Small intestine (tissue), 7 donors: Measurements from ENCODE around the gene ELAVL2. TPM values are rescaled to one million over a fixed set of nuclear protein-coding genes. Genes with fewer than 3 reads are reported as not detected.

ENCODE experiments used
- DNase-seq, 2 donors: peaks; one replicate each; pipeline versions ENCODE4 v3.0.0 to v3.0.0-alpha.2; 2013
- FAIRE-seq: peaks from 2 replicates; lab custom pipeline; 2012; peaks lifted over from hg19 to GRCh38; lab: Jason Lieb, UNC
- H3K27ac ChIP-seq, 3 donors: one replicate each; pipeline ENCODE4 v1.5.1; 2013; ENCODE audit warnings: low read length in 2 of 3, mild to moderate bottlenecking in 2 of 3, control low read depth in 1 of 3, inconsistent platforms in 1 of 3, low read depth in 1 of 3, moderate library complexity in 1 of 3
- H3K27me3 ChIP-seq, 3 donors: one replicate each; pipeline ENCODE4 v1.6.1; 2013; ENCODE audit warnings: low read length in 3 of 3, inconsistent platforms in 1 of 3; ENCODE audit not compliant: control insufficient read depth in 3 of 3, insufficient read depth in 3 of 3
- H3K36me3 ChIP-seq, 3 donors: one replicate each; pipeline ENCODE4 v1.6.1; 2013; ENCODE audit warnings: low read length in 3 of 3, inconsistent platforms in 1 of 3, low read depth in 1 of 3, mild to moderate bottlenecking in 1 of 3, moderate library complexity in 1 of 3; ENCODE audit not compliant: control insufficient read depth in 3 of 3, insufficient read depth in 2 of 3
- H3K4me1 ChIP-seq, 3 donors: one replicate each; pipeline ENCODE4 v1.6.1; 2013; ENCODE audit warnings: low read length in 2 of 3, inconsistent platforms in 1 of 3, low read depth in 1 of 3, mild to moderate bottlenecking in 1 of 3, moderate library complexity in 1 of 3; ENCODE audit not compliant: control insufficient read depth in 3 of 3, insufficient read depth in 2 of 3
- H3K4me3 ChIP-seq, 3 donors: one replicate each; pipeline ENCODE4 v1.5.1; 2013; ENCODE audit warnings: low read length in 3 of 3, control low read depth in 1 of 3, inconsistent platforms in 1 of 3, low read depth in 1 of 3, mild to moderate bottlenecking in 1 of 3, moderate library complexity in 1 of 3
- H3K9me3 ChIP-seq, 2 donors: one replicate each; pipeline ENCODE4 v1.6.1; 2013; ENCODE audit warnings: low read depth in 1 of 2, low read length in 1 of 2; ENCODE audit not compliant: control insufficient read depth in 2 of 2, insufficient read depth in 1 of 2
- whole genome bisulfite sequencing, 3 donors: extraction: QIAGEN DNeasy Blood & Tissue Kit; methylation state at CpG; one replicate each; pipeline ENCODE4 v1.1.7; 2013; 5-methylcytosine and 5-hydroxymethylcytosine counted together
- polyA plus RNA-seq, 4 donors: library from polyadenylated mRNA; stranded (reverse) in 3 of 4; unstranded in 1 of 4; fragments of 200-250 nt in 3 of 4; fragments of 120-200 nt in 1 of 4; gene quantifications; one replicate each; pipeline versions ENCODE4 v1.2.1 to v1.2.3, GENCODE V29; 2013
- donor health status: healthy with polysubstance abuse.
- donor health status: control.
- donor health status: control.
- donor health status: Bipolar disorder and iron deficiency.
- donor health status: healthy.

Gene ELAVL2
- polyA plus RNA-seq, 4 donors = 0.27 to 0.30 TPM; not detected in 2

- no peak overlapping the region for H3K27ac ChIP-seq
- H3K27me3 ChIP-seq = no peaks in the 10 kb centered on the region
- no peaks in the 10 kb centered on the region for H3K9me3 ChIP-seq
- no peaks in the 10 kb centered on the region for H3K36me3 ChIP-seq
- DNase-seq (no peak), FAIRE-seq (no peak)
- H3K4me1 ChIP-seq = no peaks in the 10 kb centered on the region
- WGBS, 3 donors = 66 to 77% (median 68%) methylated on average over 3 of the region's 3 CpGs
- no peak overlapping the region for H3K4me3 ChIP-seq
Measured at GRCh38 chr9:23665051-23665450, 161.0 kb downstream of the ELAVL2 start.

DNA sequence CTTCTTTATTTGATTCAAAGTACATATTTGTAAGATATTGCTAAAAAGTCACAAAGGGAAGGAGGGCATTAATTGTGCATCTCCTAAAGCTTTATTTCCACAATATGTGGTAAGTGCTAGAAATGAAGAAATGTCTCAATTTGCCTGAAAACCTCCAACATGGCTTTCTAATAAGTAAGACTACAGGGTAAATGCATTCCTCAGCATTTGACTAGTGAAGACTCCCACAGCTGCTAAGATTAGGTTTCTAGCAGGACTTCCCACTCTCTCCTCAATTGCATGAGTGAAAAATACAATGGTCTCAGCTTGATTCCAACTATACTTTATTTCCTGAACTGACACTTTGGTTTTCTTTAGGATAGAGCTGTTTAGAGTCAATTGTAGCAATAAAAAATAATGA is 162.1 kb downstream of the ELAVL2 start:
- no peaks in the 10 kb centered on the region for H3K9me3 ChIP-seq
- no peaks in the 10 kb centered on the region for H3K36me3 ChIP-seq
- no peaks in the 10 kb centered on the region for H3K27me3 ChIP-seq
- H3K4me1 ChIP-seq = no peaks in the 10 kb centered on the region
- FAIRE-seq = no peak
- no peak for DNase-seq
- H3K4me3 ChIP-seq = no peak overlapping the region
- no peak overlapping the region for H3K27ac ChIP-seq

GRCh38 chr9:23663536-23663935 is 162.5 kb downstream of the ELAVL2 start:
- no peaks in the 10 kb centered on the region for H3K4me1 ChIP-seq
- no peak overlapping the region for H3K4me3 ChIP-seq
- H3K27me3 ChIP-seq = no peaks in the 10 kb centered on the region
- no peaks in the 10 kb centered on the region for H3K36me3 ChIP-seq
- DNase-seq = no peak
- no peak for FAIRE-seq
- no peaks in the 10 kb centered on the region for H3K9me3 ChIP-seq
- H3K27ac ChIP-seq = no peak overlapping the region
- WGBS, 3 donors = 80 to 88% (median 83%) methylated on average over 6 of the region's 6 CpGs

DNA sequence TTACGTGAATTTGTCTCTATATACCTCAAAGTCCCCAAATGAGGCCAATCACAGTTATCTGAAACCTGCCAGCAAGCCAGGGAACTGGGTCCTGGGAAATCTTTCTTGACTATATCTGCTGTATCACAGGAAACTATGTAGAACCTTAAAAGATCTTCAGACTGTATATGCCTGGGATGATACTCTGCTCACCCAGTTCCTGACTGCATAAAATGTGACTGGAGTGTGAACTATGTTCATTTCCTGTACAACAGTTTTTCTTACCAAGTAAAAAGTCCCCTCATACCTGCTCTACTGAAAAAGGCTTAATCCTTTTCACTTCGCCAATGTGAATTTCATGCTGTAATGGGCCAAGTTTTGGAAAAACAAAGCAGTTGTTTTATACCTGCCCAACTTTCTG is 162.9 kb downstream of the ELAVL2 start:
- no peak overlapping the region for H3K27ac ChIP-seq
- no peak for FAIRE-seq
- 77 to 87% (median 84%) methylated on average over 2 of the region's 2 CpGs for WGBS, 3 donors

GRCh38 chr9:23662320-23662719 is 163.7 kb downstream of the ELAVL2 start:
- WGBS, 3 donors = 87 to 92% (median 90%) methylated on average over 2 of the region's 2 CpGs
- no peak overlapping the region for H3K4me3 ChIP-seq
- no peaks in the 10 kb centered on the region for H3K9me3 ChIP-seq
- DNase-seq (no peak), FAIRE-seq (no peak)
- no peaks in the 10 kb centered on the region for H3K27me3 ChIP-seq
- no peaks in the 10 kb centered on the region for H3K4me1 ChIP-seq
- no peaks in the 10 kb centered on the region for H3K36me3 ChIP-seq
- H3K27ac ChIP-seq = no peak overlapping the region

More for the DNA sequence above, 162.9 kb downstream of the ELAVL2 start:
- no peak for DNase-seq
- no peaks in the 10 kb centered on the region for H3K27me3 ChIP-seq
- no peak overlapping the region for H3K4me3 ChIP-seq
- H3K9me3 ChIP-seq = no peaks in the 10 kb centered on the region
- H3K4me1 ChIP-seq = no peaks in the 10 kb centered on the region
- no peaks in the 10 kb centered on the region for H3K36me3 ChIP-seq

- no peaks in the 10 kb centered on the region for H3K36me3 ChIP-seq
- no peaks in the 10 kb centered on the region for H3K27me3 ChIP-seq
- no peak for DNase-seq
- H3K4me3 ChIP-seq = peak overlapping the region in 1 of 3 donors; percentile 7
- FAIRE-seq = no peak
- no peaks in the 10 kb centered on the region for H3K9me3 ChIP-seq
- H3K27ac ChIP-seq = no peak overlapping the region
- no peaks in the 10 kb centered on the region for H3K4me1 ChIP-seq
- 46 to 62% (median 54%) methylated on average over 6 of the region's 6 CpGs for WGBS, 3 donors
Measured at GRCh38 chr9:23659346-23660006, 166.6 kb downstream of the ELAVL2 start.

DNA sequence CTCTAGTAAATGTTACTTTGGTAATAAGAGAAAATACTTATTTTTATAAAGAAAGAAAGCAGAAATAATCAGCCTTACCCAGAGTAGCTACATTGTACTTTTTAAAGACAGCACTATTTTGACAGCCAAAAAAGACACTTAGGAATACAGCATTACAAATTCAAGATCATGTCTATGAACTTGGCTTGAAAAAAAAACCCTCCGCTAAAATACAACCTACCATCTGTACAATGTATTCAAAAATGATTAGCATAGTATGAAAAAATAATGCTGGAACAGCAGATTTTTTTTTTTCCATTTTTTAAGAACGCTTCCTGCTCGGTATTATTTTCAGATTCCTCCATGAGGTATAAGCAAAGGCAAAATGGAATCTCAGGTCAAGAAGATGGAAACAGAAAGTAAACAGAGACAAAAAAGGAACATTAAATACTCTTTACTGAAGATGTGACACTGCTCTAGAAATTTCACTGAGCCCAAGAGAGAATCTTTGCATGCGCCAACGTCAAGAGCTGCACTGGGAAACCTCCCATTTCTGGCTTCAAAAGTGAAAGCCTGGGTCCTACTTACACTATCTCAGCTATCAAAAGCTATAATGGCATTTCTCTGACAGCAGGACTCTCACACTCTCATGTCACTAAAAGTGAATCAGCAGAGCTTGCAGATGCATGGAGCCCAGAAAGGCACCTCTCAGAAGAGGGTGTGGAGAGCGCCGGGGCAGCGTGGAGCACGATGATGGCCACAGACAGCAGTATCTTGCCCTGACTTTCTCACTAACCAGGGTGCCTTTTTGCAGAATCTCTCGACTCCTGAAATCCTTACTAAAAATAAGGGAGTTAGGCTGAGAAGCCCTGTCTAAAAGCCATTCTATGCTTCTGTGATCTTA is 167.4 kb downstream of the ELAVL2 start:
- H3K4me3 ChIP-seq = no peak overlapping the region
- no peaks in the 10 kb centered on the region for H3K27me3 ChIP-seq
- no peaks in the 10 kb centered on the region for H3K36me3 ChIP-seq
- no peaks in the 10 kb centered on the region for H3K4me1 ChIP-seq
- 72 to 92% (median 84%) methylated on average over 10 of the region's 10 CpGs for WGBS, 3 donors
- H3K9me3 ChIP-seq = no peaks in the 10 kb centered on the region
- FAIRE-seq (no peak), DNase-seq (no peak)
- H3K27ac ChIP-seq = no peak overlapping the region

DNA sequence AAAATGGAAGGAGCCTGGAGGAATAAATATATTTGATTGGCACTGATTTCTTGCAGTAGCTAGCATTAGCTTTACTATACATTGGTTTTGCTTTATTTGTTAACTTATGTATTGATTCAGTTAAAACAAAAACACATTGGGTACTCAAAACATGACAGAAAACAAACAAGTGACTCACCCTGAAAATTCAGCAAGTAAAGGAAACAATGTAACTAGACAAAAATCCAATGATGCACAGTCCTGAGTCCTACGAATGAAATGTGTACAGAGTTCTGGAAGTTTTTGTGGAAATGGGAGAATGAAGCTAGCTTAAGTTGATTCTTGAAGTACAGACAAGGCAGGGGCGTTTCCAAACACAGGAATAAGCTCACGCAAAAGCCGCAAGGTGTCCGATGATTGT is 175.0 kb downstream of the ELAVL2 start:
- no peaks in the 10 kb centered on the region for H3K27me3 ChIP-seq
- no peak for FAIRE-seq

More for the DNA sequence above, 175.0 kb downstream of the ELAVL2 start:
- H3K4me3 ChIP-seq = no peak overlapping the region
- no peak overlapping the region for H3K27ac ChIP-seq
- DNase-seq = no peak
- WGBS, 3 donors = 83 to 90% (median 89%) methylated on average over 5 of the region's 5 CpGs
- no peaks in the 10 kb centered on the region for H3K36me3 ChIP-seq
- no peaks in the 10 kb centered on the region for H3K4me1 ChIP-seq
- H3K9me3 ChIP-seq = no peaks in the 10 kb centered on the region
